Hepatocyte (in vitro differentiated cells): ENCODE results near the gene NEXN. TPM values are rescaled to one million over a fixed set of nuclear protein-coding genes. Genes with fewer than 3 reads are reported as not detected.

Source experiments
- DNase-seq: peaks from one replicate; pipeline ENCODE4 v3.0.0-alpha.2; 2016; ENCODE audit warnings: low spot score
- H2AFZ ChIP-seq: fragments of 200-600 bp; sonication (generic); 2 replicates; pipeline ENCODE4 v1.6.0; 2016; ENCODE audit warnings: antibody characterized with exemption, mild to moderate bottlenecking
- H3K27ac ChIP-seq: fragments of 200-600 bp; sonication (generic); 2 replicates; pipeline ENCODE4 v1.5.1; 2016; ENCODE audit warnings: mild to moderate bottlenecking
- H3K27me3 ChIP-seq: fragments of 200-600 bp; sonication (generic); 2 replicates; pipeline ENCODE4 v1.6.1; 2016
- H3K36me3 ChIP-seq: fragments of 200-600 bp; sonication (generic); replicated peaks from 2 replicates; pipeline ENCODE4 v1.5.1; 2016; ENCODE audit warnings: low read depth; ENCODE audit not compliant: insufficient read depth
- H3K4me1 ChIP-seq: fragments of 200-600 bp; sonication (generic); 2 replicates; pipeline ENCODE4 v1.5.1; 2016; ENCODE audit warnings: mild to moderate bottlenecking, moderate library complexity; ENCODE audit not compliant: insufficient read depth
- H3K4me2 ChIP-seq: fragments of 200-600 bp; sonication (generic); 2 replicates; pipeline ENCODE4 v1.6.0; 2016
- H3K4me3 ChIP-seq: fragments of 200-600 bp; sonication (generic); 2 replicates; pipeline ENCODE4 v1.5.1; 2016; ENCODE audit warnings: mild to moderate bottlenecking
- H3K79me2 ChIP-seq: fragments of 200-600 bp; sonication (generic); 2 replicates; pipeline ENCODE4 v1.6.0; 2017; ENCODE audit warnings: mild to moderate bottlenecking
- H3K9me2 ChIP-seq: fragments of 200-600 bp; sonication (generic); replicated peaks from 2 replicates; pipeline ENCODE4 v1.6.0; 2017; ENCODE audit warnings: mild to moderate bottlenecking; ENCODE audit not compliant: insufficient read depth
- H3K9me3 ChIP-seq: fragments of 200-600 bp; sonication (generic); 2 replicates; pipeline ENCODE4 v1.5.1; 2016; ENCODE audit warnings: low read depth, mild to moderate bottlenecking
- H4K20me1 ChIP-seq: fragments of 200-600 bp; sonication (generic); 2 replicates; pipeline ENCODE4 v1.6.0; 2016; ENCODE audit warnings: mild to moderate bottlenecking; ENCODE audit not compliant: insufficient read depth, poor library complexity, severe bottlenecking
- CTCF ChIP-seq: fragments of 200-600 bp; sonication (generic); IDR thresholded peaks from 2 replicates; pipeline ENCODE4 v1.5.1; 2016; ENCODE audit warnings: antibody characterized with exemption, mild to moderate bottlenecking; ENCODE audit not compliant: poor library complexity
- EZH2 ChIP-seq: fragments of 200-600 bp; sonication (generic); IDR thresholded peaks from 2 replicates; pipeline ENCODE4 v1.6.1; 2016; ENCODE audit warnings: antibody characterized with exemption, mild to moderate bottlenecking, borderline replicate concordance
- EZH2phosphoT487 ChIP-seq: fragments of 200-600 bp; sonication (generic); IDR thresholded peaks from one replicate; pipeline ENCODE4 v1.6.1; 2018; ENCODE audit warnings: antibody characterized with exemption, mild to moderate bottlenecking, low read depth, moderate library complexity; ENCODE audit not compliant: unreplicated experiment, severe bottlenecking
- WGBS: methylation state at CpG from one replicate; pipeline ENCODE4 v1.1.6; 2016; ENCODE audit warnings: low lambda C conversion rate; ENCODE audit errors: missing lambda C conversion rate; 5-methylcytosine and 5-hydroxymethylcytosine counted together
- polyA plus RNA-seq: library from polyadenylated mRNA; unstranded; fragments of >200 nt; fragmentation: Nextera tagmentation; extraction: Ambion mirVana; gene quantifications from 2 replicates; pipeline ENCODE4 v1.2.1, GENCODE V29; 2016
- total RNA-seq: library from RNA; depleted of rRNA; stranded (reverse); fragments of >200 nt; gene quantifications from 2 replicates; pipeline ENCODE4 v1.2.3, GENCODE V29; 2014

The NEXN gene
- total and polyA plus RNA-seq, 2 experiments from 2014 or later: 5.1 to 11.5 TPM

- Histone ChIP-seq H3K79me2 (no peaks in the 10 kb centered on the region), H3K4me1 (no peaks in the 10 kb centered on the region), H3K9me2 (no peaks in the 10 kb centered on the region), H3K27ac (no peak overlapping the region), H4K20me1 (no peaks in the 10 kb centered on the region), H3K9me3 (no peaks in the 10 kb centered on the region), H3K27me3 (no peaks in the 10 kb centered on the region), H2AFZ (no peak overlapping the region), H3K4me2 (no peak overlapping the region), H3K4me3 (no peak overlapping the region), H3K36me3 (no peaks in the 10 kb centered on the region)
- WGBS: 86% methylated on average over 13 of the region's 13 CpGs
- no peak for TF ChIP-seq EZH2
- no peak for TF ChIP-seq EZH2phosphoT487
- TF ChIP-seq CTCF: no peak
- DNase-seq: no peak
Observed at GRCh38 chr1:77926561-77927357, 38.3 kb downstream of the NEXN start.

DNA sequence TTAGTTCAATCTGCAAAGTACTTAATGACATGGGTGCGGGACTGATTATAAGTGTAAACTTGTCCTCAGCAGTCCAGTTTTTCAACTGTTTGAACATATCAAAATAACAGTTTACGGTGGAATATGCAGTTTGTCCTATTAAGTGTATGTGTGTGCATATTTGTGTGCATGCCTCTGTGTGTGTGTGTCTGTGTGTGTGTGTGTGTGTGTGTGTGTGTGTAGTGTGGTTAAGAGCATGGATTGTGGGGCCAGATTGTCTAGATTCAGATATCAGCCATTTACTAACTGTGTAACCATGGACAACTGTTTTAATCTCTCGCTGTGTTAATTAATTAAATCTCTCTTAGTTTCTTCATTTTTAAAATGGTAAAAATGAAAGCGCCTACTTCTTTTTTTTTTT, 39.0 kb downstream of the NEXN start:
- Histone ChIP-seq H3K4me1 (no peaks in the 10 kb centered on the region), H3K36me3 (no peaks in the 10 kb centered on the region), H3K9me2 (no peaks in the 10 kb centered on the region), H3K79me2 (no peaks in the 10 kb centered on the region), H4K20me1 (no peaks in the 10 kb centered on the region), H3K9me3 (no peaks in the 10 kb centered on the region), H2AFZ (no peak overlapping the region), H3K27ac (no peak overlapping the region), H3K4me2 (no peak overlapping the region), H3K4me3 (no peak overlapping the region), H3K27me3 (no peaks in the 10 kb centered on the region)
- DNase-seq: no peak
- TF ChIP-seq EZH2phosphoT487: no peak
- TF ChIP-seq EZH2: no peak
- no peak for TF ChIP-seq CTCF
- WGBS: 96% methylated on average over 4 of the region's 4 CpGs

GRCh38 chr1:77929806-77930205, 41.4 kb downstream of the NEXN start:
- Histone ChIP-seq H3K36me3 (no peaks in the 10 kb centered on the region), H3K79me2 (no peaks in the 10 kb centered on the region), H3K27ac (no peak overlapping the region), H2AFZ (no peak overlapping the region), H3K9me2 (no peaks in the 10 kb centered on the region), H3K4me3 (no peak overlapping the region), H3K4me2 (no peak overlapping the region), H3K4me1 (no peaks in the 10 kb centered on the region), H3K27me3 (no peaks in the 10 kb centered on the region), H3K9me3 (no peaks in the 10 kb centered on the region), H4K20me1 (no peaks in the 10 kb centered on the region)
- 97% methylated on average over 2 of the region's 2 CpGs for WGBS
- TF ChIP-seq EZH2 (no peak), CTCF (no peak), EZH2phosphoT487 (no peak)
- no peak for DNase-seq
